GM12872 (cell line): ENCODE results near the gene RNF114.

Source experiments
- CTCF ChIP-seq: IDR thresholded peaks from 3 replicates; pipeline ENCODE4 v1.5.1; 2011; ENCODE audit warnings: low read depth, mild to moderate bottlenecking, low read length, moderate library complexity; ENCODE audit not compliant: insufficient read depth

The RNF114 gene

GRCh38 chr20:49942303-49942702, 6.1 kb downstream of the RNF114 start:
- no peak for TF ChIP-seq CTCF

GRCh38 chr20:49942942-49943341, 6.7 kb downstream of the RNF114 start:
- no peak for TF ChIP-seq CTCF

- TF ChIP-seq CTCF: no peak
These were observed 9.1 kb downstream of the RNF114 start for GRCh38 chr20:49945306-49945700.

GRCh38 chr20:49945701-49946477, 9.7 kb downstream of the RNF114 start:
- TF ChIP-seq CTCF: no peak

- TF ChIP-seq CTCF: no peak
These were observed 12.0 kb downstream of the RNF114 start for GRCh38 chr20:49948178-49948577.

- no peak for TF ChIP-seq CTCF
These were observed 12.8 kb downstream of the RNF114 start for GRCh38 chr20:49948809-49949507.

- TF ChIP-seq CTCF: no peak
These were observed 15.0 kb downstream of the RNF114 start for GRCh38 chr20:49951151-49951550.
